CD4-positive, alpha-beta memory T cell (primary cell): ENCODE data around the gene CISH. TPM values are rescaled to one million over a fixed set of nuclear protein-coding genes. Genes with fewer than 3 reads are reported as not detected.

Source experiments
- CTCF ChIA-PET: fragments of 350-600 bp; sonication (Branson Sonifier 250); formaldehyde crosslinking; loops from one replicate; lab custom pipeline; 2021; ENCODE audit warnings: inconsistent platforms; ENCODE audit not compliant: partially characterized antibody; lab: Charles Lee
- POLR2A ChIA-PET: fragments of 350-600 bp; sonication (Branson Sonifier 250); formaldehyde crosslinking; loops from one replicate; lab custom pipeline; 2021; ENCODE audit not compliant: partially characterized antibody; lab: Charles Lee
- DNase-seq, 5 donors: peaks; one replicate each; pipeline versions ENCODE4 v3.0.0 to v3.0.0-alpha.2; 2020 to 2022; ENCODE audit warnings: mixed read lengths in 1 of 5
- H3K27ac ChIP-seq: one replicate; pipeline ENCODE4 v1.7.0; 2013; ENCODE audit warnings: low read depth, low read length
- H3K27me3 ChIP-seq: 2 replicates; pipeline ENCODE4 v1.7.0; 2013; ENCODE audit warnings: mild to moderate bottlenecking, low read length, moderate library complexity; ENCODE audit not compliant: insufficient read depth
- H3K36me3 ChIP-seq: 2 replicates; pipeline ENCODE4 v1.7.0; 2013; ENCODE audit warnings: mild to moderate bottlenecking, low read length, moderate library complexity; ENCODE audit not compliant: insufficient read depth
- H3K4me1 ChIP-seq: 2 replicates; pipeline ENCODE4 v1.7.0; 2013; ENCODE audit warnings: mild to moderate bottlenecking, low read length, moderate library complexity; ENCODE audit not compliant: insufficient read depth
- H3K4me3 ChIP-seq, 2 donors: one replicate each; pipeline ENCODE4 v1.7.0; 2013; ENCODE audit warnings: low read length in 2 of 2, mild to moderate bottlenecking in 1 of 2
- H3K9me3 ChIP-seq, 2 donors: one replicate each; pipeline ENCODE4 v1.7.0; 2013; ENCODE audit warnings: low read length in 2 of 2, control low read depth in 1 of 2; ENCODE audit not compliant: control insufficient read depth in 1 of 2
- H3K27ac Mint-ChIP-seq, 7 donors: one replicate each; pipeline ENCODE4 v1.8.0; 2020 to 2021; ENCODE audit warnings: mixed read lengths in 7 of 7, mild to moderate bottlenecking in 6 of 7, inconsistent platforms in 3 of 7, moderate library complexity in 3 of 7
- H3K27me3 Mint-ChIP-seq, 2 donors: one replicate each; pipeline ENCODE4 v1.8.0; 2020 to 2021; ENCODE audit warnings: mixed read lengths in 2 of 2
- H3K36me3 Mint-ChIP-seq, 2 donors: one replicate each; pipeline ENCODE4 v1.8.0; 2020 to 2021; ENCODE audit warnings: mixed read lengths in 2 of 2, inconsistent platforms in 1 of 2, mild to moderate bottlenecking in 1 of 2
- H3K4me1 Mint-ChIP-seq, 4 donors: one replicate each; pipeline ENCODE4 v1.8.0; 2020 to 2021; ENCODE audit warnings: mixed read lengths in 4 of 4, mild to moderate bottlenecking in 1 of 4
- H3K4me3 Mint-ChIP-seq, 8 donors: one replicate each; pipeline ENCODE4 v1.8.0; 2020 to 2021; ENCODE audit warnings: mixed read lengths in 8 of 8, mild to moderate bottlenecking in 7 of 8, moderate library complexity in 6 of 8, inconsistent platforms in 3 of 8
- H3K9me3 Mint-ChIP-seq, 8 donors: one replicate each; pipeline ENCODE4 v1.8.0; 2020 to 2021; ENCODE audit warnings: mixed read lengths in 8 of 8, mild to moderate bottlenecking in 5 of 8, inconsistent platforms in 3 of 8, moderate library complexity in 1 of 8
- intact Hi-C: fragments of 100-400 bp; cut with micrococcal nuclease; formaldehyde crosslinking; loops from one replicate; pipeline ENCODE4 v1.15.1; 2023
- polyA plus RNA-seq, 2 donors: library from polyadenylated mRNA; unstranded; fragments of 300-500 nt; fragmentation: Illumina TruSeq; gene quantifications; one replicate each; pipeline ENCODE4 v1.2.3, GENCODE V29; 2021
- total RNA-seq, 2 experiments: library from RNA; stranded (reverse); gene quantifications; one replicate each; pipeline ENCODE4 v1.2.3, GENCODE V29; 2021

CISH gene
- total and polyA plus RNA-seq, 4 experiments from 2014 or later: 14.7 to 248 (median 53.6) TPM

DNA sequence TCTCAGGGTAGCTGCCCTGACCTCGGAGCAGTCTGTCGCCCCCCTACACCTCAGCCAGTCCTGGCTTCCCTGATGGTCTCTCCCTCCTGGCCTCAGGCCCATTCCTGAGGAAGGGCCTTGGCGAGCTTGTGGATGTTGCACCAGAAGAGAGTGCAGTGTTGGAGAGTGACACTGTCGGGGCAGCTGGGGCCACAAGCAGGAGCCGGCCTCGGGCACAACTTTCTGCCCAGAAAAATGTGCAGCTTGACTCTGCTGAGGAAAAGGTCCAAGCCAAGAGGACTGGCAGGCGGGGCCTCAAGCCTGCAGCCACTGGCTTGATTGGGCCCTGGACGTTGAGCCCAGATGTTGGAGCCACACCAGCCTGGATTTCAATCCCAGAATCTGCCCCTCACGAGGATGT lies 29.5 kb downstream of the CISH start:
- no peaks in the 10 kb centered on the region for H3K9me3 ChIP-seq
- Mint-ChIP-seq H3K36me3 (peaks cover 13 to 21% of the 10 kb centered on the region in 2 donors), H3K9me3 (no peaks in the 10 kb centered on the region), H3K27ac (peak overlapping the region in 3 of 7 donors; percentile 77 to 89 (median 78)), H3K27me3 (no peaks in the 10 kb centered on the region), H3K4me1 (peaks cover 16 to 55% (median 32%) of the 10 kb centered on the region in 4 donors), H3K4me3 (peak overlapping the region in 2 of 8 donors; percentile 45 to 51)
- no peaks in the 10 kb centered on the region for H3K27me3 ChIP-seq
- H3K27ac ChIP-seq: no peak overlapping the region
- no peak for DNase-seq
- no peak overlapping the region for H3K4me3 ChIP-seq
- H3K36me3 ChIP-seq: no peaks in the 10 kb centered on the region
- H3K4me1 ChIP-seq: peaks cover 44% of the 10 kb centered on the region
- intact Hi-C loops: no loop called here
- ChIA-PET CTCF (interaction anchor here (1.9 to 21.1 kb wide), 4 partner anchors 8 to 40 kb away, joined by 5 to 996 read pairs (median 142); partner anchors contain the start of genes CISH and MAPKAPK3), POLR2A (interaction anchor here (1.6 to 18.7 kb wide), 4 partner anchors 9 to 27 kb away, joined by 5 to 1072 read pairs (median 19); partner anchors contain the start of genes CISH, HEMK1 and MAPKAPK3)

DNA sequence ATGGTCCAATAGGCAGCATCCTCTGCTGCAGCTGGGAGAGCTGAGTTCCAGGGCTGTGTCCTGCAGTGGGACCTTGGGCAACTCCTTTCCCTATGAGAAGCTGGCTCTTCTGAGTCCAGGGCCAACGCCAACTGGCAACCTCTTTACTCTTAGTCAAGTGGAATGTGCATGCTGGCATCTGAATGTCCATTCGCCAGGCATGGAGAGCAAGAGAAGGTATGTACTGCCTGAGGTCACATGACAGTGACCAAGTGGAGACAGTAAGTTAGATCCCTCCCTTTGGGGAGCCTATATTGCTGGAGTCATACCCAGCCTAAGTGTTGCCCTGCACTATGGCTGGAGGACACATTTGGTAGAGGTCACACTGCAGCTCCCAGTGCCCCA lies 30.1 kb downstream of the CISH start:
- peak overlapping the region in 1 of 2 donors; percentile 10 for H3K4me3 ChIP-seq
- no peaks in the 10 kb centered on the region for H3K9me3 Mint-ChIP-seq
- H3K27ac ChIP-seq: peak overlapping the region; percentile 13
- H3K4me1 ChIP-seq: peaks cover 44% of the 10 kb centered on the region
- no peaks in the 10 kb centered on the region for H3K27me3 ChIP-seq
- H3K27me3 Mint-ChIP-seq: no peaks in the 10 kb centered on the region
- POLR2A ChIA-PET: interaction anchor here (1.6 to 18.7 kb wide), 4 partner anchors 9 to 27 kb away, joined by 5 to 1072 read pairs (median 19); partner anchors contain the start of genes CISH, HEMK1 and MAPKAPK3
- no peaks in the 10 kb centered on the region for H3K9me3 ChIP-seq
- H3K36me3 Mint-ChIP-seq: peaks cover 13 to 21% of the 10 kb centered on the region in 2 donors
- no peak for DNase-seq
- H3K4me3 Mint-ChIP-seq: peak overlapping the region in 1 of 8 donors; percentile 26
- CTCF ChIA-PET: interaction anchor here (1.1 to 21.1 kb wide), 6 partner anchors 8 to 72 kb away, joined by 4 to 996 read pairs (median 6); partner anchors contain the start of genes CISH and MAPKAPK3
- intact Hi-C loops: no loop called here
- no peaks in the 10 kb centered on the region for H3K36me3 ChIP-seq
- peaks cover 16 to 56% (median 31%) of the 10 kb centered on the region in 4 donors for H3K4me1 Mint-ChIP-seq
- peak overlapping the region in 4 of 7 donors; percentile 13 to 89 (median 58) for H3K27ac Mint-ChIP-seq

DNA sequence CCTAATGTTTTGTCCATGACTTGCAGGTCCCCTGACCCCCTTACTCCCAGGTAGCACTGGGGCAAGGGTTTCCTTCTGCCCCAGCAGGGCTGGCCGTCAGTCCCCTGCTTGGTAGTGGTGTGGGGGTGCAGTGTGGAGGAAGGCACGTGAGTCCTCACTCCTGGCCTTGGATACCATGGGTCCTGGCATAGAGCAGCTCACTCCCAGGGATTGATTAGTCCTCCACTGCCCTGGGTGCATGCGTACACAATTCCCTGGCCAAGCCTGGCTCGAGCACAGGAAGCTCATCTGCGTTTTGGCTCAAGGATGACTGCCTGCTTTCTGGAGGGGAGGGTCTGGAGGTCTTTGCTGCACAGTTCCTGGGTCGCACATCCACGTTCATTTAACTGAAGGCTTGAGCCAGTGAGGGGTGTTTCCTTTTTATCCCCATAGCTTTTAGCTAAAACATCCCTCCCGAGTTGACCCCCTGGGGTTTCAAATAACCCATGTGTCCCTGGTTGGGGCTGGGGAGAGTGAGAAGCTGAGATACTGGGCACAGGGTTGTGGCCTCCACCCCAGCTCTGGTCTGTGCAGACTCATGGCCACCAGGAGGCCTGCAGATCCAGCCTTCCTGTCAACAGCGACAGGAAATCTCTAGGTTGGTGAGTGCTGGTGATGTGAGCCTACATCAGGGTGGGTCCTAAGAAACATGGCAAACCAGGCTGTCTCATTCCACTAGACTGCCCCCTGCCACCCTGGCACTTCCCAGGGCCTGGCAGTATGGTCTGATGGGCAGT lies 30.7 kb downstream of the CISH start:
- Histone ChIP-seq H3K4me3 (peak overlapping the region in 1 of 2 donors; percentile 10), H3K27ac (peak overlapping the region; percentile 13), H3K36me3 (no peaks in the 10 kb centered on the region), H3K27me3 (no peaks in the 10 kb centered on the region), H3K9me3 (no peaks in the 10 kb centered on the region), H3K4me1 (peaks cover 45% of the 10 kb centered on the region)
- peak overlapping the region in 6 of 7 donors; percentile 52 to 89 (median 63) for H3K27ac Mint-ChIP-seq
- peak overlapping the region in 3 of 8 donors; percentile 26 to 43 (median 35) for H3K4me3 Mint-ChIP-seq
- no peaks in the 10 kb centered on the region for H3K27me3 Mint-ChIP-seq
- H3K4me1 Mint-ChIP-seq: peaks cover 21 to 62% (median 33%) of the 10 kb centered on the region in 4 donors
- no peaks in the 10 kb centered on the region for H3K9me3 Mint-ChIP-seq
- POLR2A ChIA-PET: interaction anchor here (0.7 to 18.7 kb wide), 5 partner anchors 8 to 28 kb away, joined by 4 to 1072 read pairs (median 14); partner anchors contain the start of genes CISH, HEMK1 and MAPKAPK3
- peak in 2 of 5 donors; percentile 20 to 30 for DNase-seq
- CTCF ChIA-PET: interaction anchor here (0.7 to 21.1 kb wide), 7 partner anchors 8 to 72 kb away, joined by 3 to 996 read pairs (median 5); partner anchors contain the start of genes CISH and MAPKAPK3
- peaks cover 13 to 21% of the 10 kb centered on the region in 2 donors for H3K36me3 Mint-ChIP-seq
- intact Hi-C loops: no loop called here

DNA sequence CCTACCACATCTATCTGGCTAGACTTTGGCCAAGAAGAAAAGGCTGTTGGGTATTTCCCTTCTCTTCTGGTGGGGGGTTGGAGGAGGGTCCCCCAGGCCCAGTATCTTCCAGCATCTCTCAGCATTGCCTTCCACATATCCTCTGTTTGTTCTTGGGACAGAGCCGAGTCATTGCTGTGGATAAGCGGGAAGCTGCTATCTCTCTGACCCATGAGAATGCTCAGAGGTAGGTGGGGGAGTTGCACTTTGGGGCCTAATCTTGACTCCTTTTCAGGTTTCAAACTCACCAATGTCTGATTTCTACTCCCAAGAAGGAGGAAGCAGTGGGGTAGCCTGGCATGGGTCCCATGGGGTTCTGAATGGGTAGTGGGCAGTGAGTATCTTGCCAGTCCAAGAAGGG lies 34.2 kb downstream of the CISH start:
- CTCF ChIA-PET: interaction anchor here (1.0 to 21.1 kb wide), 3 partner anchors 8 to 31 kb away, joined by 3 to 996 read pairs (median 277); partner anchors contain the start of genes CISH, HEMK1 and MAPKAPK3
- Mint-ChIP-seq H3K4me1 (peaks cover 40 to 75% (median 50%) of the 10 kb centered on the region in 4 donors), H3K4me3 (peak overlapping the region in 1 of 8 donors; percentile 15)

DNA sequence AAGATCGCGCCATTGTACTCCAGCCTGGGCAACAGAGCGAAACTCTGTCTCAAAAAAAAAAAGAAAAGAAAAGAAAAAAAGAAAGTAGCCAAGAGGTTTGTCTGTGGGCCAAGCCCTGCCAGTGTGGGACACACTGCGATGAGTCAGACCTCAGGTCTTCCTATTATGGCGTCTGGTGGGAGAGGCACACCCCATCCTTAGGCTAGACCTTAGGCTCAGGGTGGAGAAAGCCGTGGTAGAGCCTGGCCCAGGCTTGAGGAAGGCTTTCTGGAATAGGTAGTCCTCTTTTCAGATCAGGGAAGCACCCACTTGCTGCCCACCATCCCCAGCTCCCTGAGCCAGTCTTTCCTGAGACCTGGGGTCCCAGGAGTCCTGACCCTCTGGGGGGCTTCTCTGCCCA lies 36.2 kb downstream of the CISH start:
- Histone ChIP-seq H3K27ac (peak overlapping the region; percentile 47), H3K9me3 (no peaks in the 10 kb centered on the region), H3K4me1 (peaks cover 79% of the 10 kb centered on the region), H3K4me3 (no peak overlapping the region), H3K27me3 (no peaks in the 10 kb centered on the region), H3K36me3 (peaks cover 7% of the 10 kb centered on the region)
- CTCF ChIA-PET: interaction anchor here (0.7 to 21.1 kb wide), 4 partner anchors 14 to 56 kb away, joined by 3 to 996 read pairs (median 142); partner anchors contain the start of genes CISH and MAPKAPK3
- POLR2A ChIA-PET: interaction anchor here (14.1 to 18.7 kb wide), 2 partner anchors 15 to 33 kb away, joined by 276 to 1072 read pairs; partner anchors contain the start of genes CISH and MAPKAPK3
- Mint-ChIP-seq H3K9me3 (no peaks in the 10 kb centered on the region), H3K36me3 (peaks cover 6 to 11% of the 10 kb centered on the region in 2 donors), H3K4me3 (peak overlapping the region in 1 of 8 donors; percentile 55), H3K27ac (peak overlapping the region; percentile 81 to 96 (median 93)), H3K4me1 (peaks cover 44 to 77% (median 52%) of the 10 kb centered on the region in 4 donors), H3K27me3 (no peaks in the 10 kb centered on the region)
- DNase-seq: no peak
- intact Hi-C loops: no loop called here

More for the DNA sequence above, 34.2 kb downstream of the CISH start:
- Mint-ChIP-seq H3K27ac (peak overlapping the region; percentile 46 to 93 (median 78)), H3K27me3 (no peaks in the 10 kb centered on the region), H3K9me3 (no peaks in the 10 kb centered on the region), H3K36me3 (peaks cover 13% of the 10 kb centered on the region in 2 donors)
- no peak for DNase-seq
- Histone ChIP-seq H3K27ac (no peak overlapping the region), H3K4me3 (no peak overlapping the region), H3K27me3 (no peaks in the 10 kb centered on the region), H3K4me1 (peaks cover 76% of the 10 kb centered on the region), H3K9me3 (no peaks in the 10 kb centered on the region), H3K36me3 (no peaks in the 10 kb centered on the region)
- intact Hi-C loops: no loop called here
- POLR2A ChIA-PET: interaction anchor here (1.0 to 18.7 kb wide), 4 partner anchors 8 to 807 kb away, joined by 3 to 1072 read pairs (median 144); partner anchors contain the start of genes CISH, HEMK1, MANF and MAPKAPK3

DNA sequence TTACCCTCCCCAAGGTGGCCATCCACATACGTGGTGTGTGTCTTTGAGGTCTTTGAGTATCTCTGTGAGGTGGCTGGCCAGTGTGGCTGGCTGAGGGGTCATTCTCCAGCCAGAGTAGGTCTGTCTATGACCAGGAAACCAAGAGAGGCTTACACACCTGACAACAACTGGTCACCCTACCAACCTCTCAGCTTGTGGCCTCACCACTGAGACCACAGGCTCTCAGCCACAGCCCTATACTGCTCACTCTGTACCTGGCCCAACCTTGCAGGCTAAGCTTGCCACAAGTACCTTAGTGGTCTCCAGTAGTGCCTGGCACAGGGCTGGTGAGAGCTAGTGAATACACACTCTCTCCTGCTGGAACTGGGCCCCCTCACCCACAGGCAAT lies 37.1 kb downstream of the CISH start:
- DNase-seq: no peak
- Mint-ChIP-seq H3K27me3 (no peaks in the 10 kb centered on the region), H3K36me3 (peaks cover 6 to 9% of the 10 kb centered on the region in 2 donors), H3K9me3 (no peaks in the 10 kb centered on the region), H3K27ac (peak overlapping the region; percentile 80 to 96 (median 93)), H3K4me1 (peaks cover 49 to 82% (median 58%) of the 10 kb centered on the region in 4 donors), H3K4me3 (peak overlapping the region in 7 of 8 donors; percentile 54 to 85 (median 72))
- Histone ChIP-seq H3K36me3 (peaks cover 7% of the 10 kb centered on the region), H3K9me3 (no peaks in the 10 kb centered on the region), H3K27me3 (no peaks in the 10 kb centered on the region), H3K27ac (peak overlapping the region; percentile 52), H3K4me1 (peaks cover 81% of the 10 kb centered on the region), H3K4me3 (peak overlapping the region in 1 of 2 donors; percentile 12)
- intact Hi-C loops: no loop called here
- POLR2A ChIA-PET: interaction anchor here (14.1 to 18.7 kb wide), 2 partner anchors 16 to 34 kb away, joined by 276 to 1072 read pairs; partner anchors contain the start of genes CISH and MAPKAPK3
- CTCF ChIA-PET: interaction anchor here (2.1 to 21.1 kb wide), 4 partner anchors 15 to 79 kb away, joined by 6 to 996 read pairs (median 144); partner anchors contain the start of genes CISH and MAPKAPK3
